DND-41 (cell line): ENCODE data around the gene TARP.

Experiments
- CTCF ChIP-seq: IDR thresholded peaks from 2 replicates; pipeline ENCODE4 v1.5.1; 2012; ENCODE audit warnings: borderline replicate concordance, low read length, moderate library complexity, mild to moderate bottlenecking; ENCODE audit not compliant: poor library complexity, severe bottlenecking; ENCODE audit errors: extremely low read depth
- EZH2 ChIP-seq: IDR thresholded peaks from 3 replicates; pipeline ENCODE4 v1.6.1; 2012; ENCODE audit warnings: borderline replicate concordance, low read depth, mild to moderate bottlenecking, moderate library complexity, low read length, inconsistent platforms; ENCODE audit not compliant: severe bottlenecking

GRCh38 chr7:38244516-38244915 lies 28.9 kb downstream of the TARP start:
- TF ChIP-seq CTCF (no peak), EZH2 (no peak)
